OCI-LY1 (cell line): ENCODE results near the gene EDDM13.

ENCODE experiments used
- CTCF ChIP-seq: fragments of 200-600 bp; sonication (generic), shearing (Covaris generic); IDR thresholded peaks from 2 replicates; pipeline ENCODE4 v1.5.1; 2017; ENCODE audit warnings: mild to moderate bottlenecking, antibody characterized with exemption, low read length, moderate library complexity, mixed read lengths
- EZH2 ChIP-seq: fragments of 200-600 bp; sonication (generic), shearing (Covaris generic); IDR thresholded peaks from 2 replicates; pipeline ENCODE4 v1.8.0; 2017; ENCODE audit warnings: borderline replicate concordance, mixed run types, mild to moderate bottlenecking, antibody characterized with exemption, low read length, moderate library complexity, mixed read lengths

- TF ChIP-seq CTCF, result peak; percentile 88
- no peak for TF ChIP-seq EZH2
These were observed 61.0 kb downstream of the EDDM13 start for GRCh38 chr19:56333506-56333905.
